OCI-LY7 (cell line): ENCODE data around the gene INHBE. TPM values are rescaled to one million over a fixed set of nuclear protein-coding genes. Genes with fewer than 3 reads are reported as not detected.

Experiments used
- BruUV-seq: library from RNA; stranded (reverse); fragments of 400-500 nt; replicated peaks from 2 replicates; lab custom pipeline; 2021; lab: Mats Ljungman, UMichigan
- CTCF ChIA-PET: fragments of 300-600 bp; sonication (Branson Sonifier 250); formaldehyde crosslinking; loops from one replicate; lab custom pipeline; 2022; ENCODE audit warnings: antibody characterized with exemption; ENCODE audit not compliant: unreplicated experiment; lab: Charles Lee
- POLR2A ChIA-PET: fragments of 300-600 bp; sonication (Branson Sonifier 250); formaldehyde crosslinking; loops from one replicate; lab custom pipeline; 2022; ENCODE audit warnings: antibody characterized with exemption; lab: Charles Lee
- DNase-seq: peaks from one replicate; pipeline ENCODE4 v3.0.0-alpha.2; 2015; ENCODE audit warnings: low spot score
- H2AFZ ChIP-seq: fragments of 200-600 bp; sonication (generic), shearing (Covaris generic); 2 replicates; pipeline ENCODE4 v1.6.1; 2014; ENCODE audit warnings: mild to moderate bottlenecking, antibody characterized with exemption, low read length, moderate library complexity
- H3K27ac ChIP-seq: fragments of 200-600 bp; sonication (generic); 2 replicates; pipeline ENCODE4 v1.5.1; 2014; ENCODE audit warnings: mixed run types, low read depth, mild to moderate bottlenecking, moderate library complexity, low read length, inconsistent platforms; ENCODE audit not compliant: poor library complexity, severe bottlenecking
- H3K36me3 ChIP-seq: fragments of 200-600 bp; sonication (generic); 2 replicates; pipeline ENCODE4 v1.6.1; 2014; ENCODE audit warnings: mild to moderate bottlenecking, antibody characterized with exemption, low read length, moderate library complexity, mixed read lengths; ENCODE audit not compliant: insufficient read depth
- H3K4me1 ChIP-seq: fragments of 200-600 bp; sonication (generic); 2 replicates; pipeline ENCODE4 v1.5.1; 2014; ENCODE audit warnings: mild to moderate bottlenecking, low read length; ENCODE audit not compliant: insufficient read depth, poor library complexity, severe bottlenecking
- H3K4me2 ChIP-seq: fragments of 200-600 bp; sonication (generic); 2 replicates; pipeline ENCODE4 v1.6.1; 2014; ENCODE audit warnings: mild to moderate bottlenecking, low read length
- H3K4me3 ChIP-seq: fragments of 200-600 bp; sonication (generic); 2 replicates; pipeline ENCODE4 v1.5.1; 2014; ENCODE audit warnings: mild to moderate bottlenecking, low read depth, low read length; ENCODE audit not compliant: poor library complexity, severe bottlenecking
- H3K79me2 ChIP-seq: fragments of 200-600 bp; sonication (generic); 2 replicates; pipeline ENCODE4 v1.6.1; 2016; ENCODE audit warnings: low read depth, mild to moderate bottlenecking, low read length, moderate library complexity, mixed read lengths; ENCODE audit not compliant: insufficient read depth
- H3K9me2 ChIP-seq: fragments of 200-600 bp; sonication (generic); 2 replicates; pipeline ENCODE4 v1.6.1; 2016; ENCODE audit warnings: mild to moderate bottlenecking, low read length, mixed read lengths; ENCODE audit not compliant: insufficient read depth
- H3K9me3 ChIP-seq: fragments of 200-600 bp; sonication (generic); 2 replicates; pipeline ENCODE4 v1.6.1; 2014; ENCODE audit warnings: mild to moderate bottlenecking, mixed run types, low read length, mixed read lengths
- H4K20me1 ChIP-seq: fragments of 200-600 bp; sonication (generic); 2 replicates; pipeline ENCODE4 v1.6.1; 2014; ENCODE audit warnings: mild to moderate bottlenecking, antibody characterized with exemption, low read length, moderate library complexity, mixed read lengths; ENCODE audit not compliant: insufficient read depth
- CTCF ChIP-seq: fragments of 200-600 bp; sonication (generic); conservative IDR thresholded peaks from 2 replicates; pipeline ENCODE4 v1.5.1; 2014; ENCODE audit warnings: mild to moderate bottlenecking, antibody characterized with exemption, low read length, moderate library complexity, mixed read lengths
- EZH2phosphoT487 ChIP-seq: fragments of 200-600 bp; sonication (generic); IDR thresholded peaks from 2 replicates; pipeline ENCODE4 v1.6.1; 2018; ENCODE audit warnings: low read depth, borderline replicate concordance, mild to moderate bottlenecking, mixed run types, antibody characterized with exemption, low read length, moderate library complexity, mixed read lengths
- intact Hi-C: fragments of 100-400 bp; cut with micrococcal nuclease; formaldehyde crosslinking; loops from one replicate; pipeline ENCODE4 v1.10.0; 2022; ENCODE audit not compliant: unreplicated experiment
- total RNA-seq, 2 experiments: library from RNA; depleted of rRNA in 1 of 2; stranded (reverse); fragments of >200 nt in 1 of 2; shearing (Covaris generic) in 1 of 2; gene quantifications; 2 replicates each; pipeline ENCODE4 v1.2.3, GENCODE V29; 2014 to 2022

Gene INHBE
- total RNA-seq, 2 experiments from 2014 or later: 3.2 to 4.0 TPM

DNA sequence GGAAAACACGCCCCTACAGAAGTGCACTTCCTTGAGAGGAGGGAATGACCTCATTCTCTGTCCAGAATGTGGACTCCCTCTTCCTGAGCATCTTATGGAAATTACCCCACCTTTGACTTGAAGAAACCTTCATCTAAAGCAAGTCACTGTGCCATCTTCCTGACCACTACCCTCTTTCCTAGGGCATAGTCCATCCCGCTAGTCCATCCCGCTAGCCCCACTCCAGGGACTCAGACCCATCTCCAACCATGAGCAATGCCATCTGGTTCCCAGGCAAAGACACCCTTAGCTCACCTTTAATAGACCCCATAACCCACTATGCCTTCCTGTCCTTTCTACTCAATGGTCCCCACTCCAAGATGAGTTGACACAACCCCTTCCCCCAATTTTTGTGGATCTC lies 5.0 kb upstream of the INHBE start:
- POLR2A ChIA-PET: interaction anchor here (0.5 kb wide), 1 partner anchor 138 kb away, joined by 3 read pairs; no protein-coding TSS in a partner anchor

GRCh38 chr12:57451233-57451778 lies 3.8 kb upstream of the INHBE start:
- H3K79me2 ChIP-seq: no peaks in the 10 kb centered on the region
- H3K4me1 ChIP-seq: peaks cover 31% of the 10 kb centered on the region
- H4K20me1 ChIP-seq: no peaks in the 10 kb centered on the region
- H3K9me2 ChIP-seq: no peaks in the 10 kb centered on the region
- H3K4me2 ChIP-seq: no peak overlapping the region
- no peak for TF ChIP-seq EZH2phosphoT487
- no peak for TF ChIP-seq CTCF
- no peak overlapping the region for H3K27ac ChIP-seq
- POLR2A ChIA-PET: interaction anchor here (0.5 to 1.9 kb wide), 6 partner anchors 19 to 140 kb away, joined by 3 to 8 read pairs (median 4); no protein-coding TSS in a partner anchor
- BruUV-seq: no TSS peak
- no peak overlapping the region for H2AFZ ChIP-seq
- no peaks in the 10 kb centered on the region for H3K9me3 ChIP-seq
- no peak overlapping the region for H3K4me3 ChIP-seq
- DNase-seq: no peak
- CTCF ChIA-PET: no interaction called here
- no peaks in the 10 kb centered on the region for H3K36me3 ChIP-seq
- intact Hi-C loops: no loop called here

More for the DNA sequence above, 5.0 kb upstream of the INHBE start:
- no peak overlapping the region for H3K4me3 ChIP-seq
- CTCF ChIA-PET: interaction anchor here (0.7 kb wide), 1 partner anchor 9 kb away, joined by 4 read pairs; the partner anchor contains the start of gene GLI1
- H3K9me3 ChIP-seq: no peaks in the 10 kb centered on the region
- H3K4me2 ChIP-seq: no peak overlapping the region
- H3K27ac ChIP-seq: no peak overlapping the region
- TF ChIP-seq CTCF (no peak), EZH2phosphoT487 (no peak)
- no peaks in the 10 kb centered on the region for H3K36me3 ChIP-seq
- intact Hi-C loops: no loop called here
- BruUV-seq: no TSS peak
- H3K79me2 ChIP-seq: no peaks in the 10 kb centered on the region
- H4K20me1 ChIP-seq: no peaks in the 10 kb centered on the region
- DNase-seq: no peak
- peaks cover 19% of the 10 kb centered on the region for H3K4me1 ChIP-seq
- no peak overlapping the region for H2AFZ ChIP-seq
- no peaks in the 10 kb centered on the region for H3K9me2 ChIP-seq
